LNCAP (cell line): ENCODE results near the gene PRMT5.

Experiments used
- CTCF ChIP-seq: fragments of 450-650 bp; IDR thresholded peaks from 2 replicates; pipeline ENCODE4 v1.5.1; 2017; ENCODE audit warnings: mild to moderate bottlenecking

PRMT5 gene

DNA sequence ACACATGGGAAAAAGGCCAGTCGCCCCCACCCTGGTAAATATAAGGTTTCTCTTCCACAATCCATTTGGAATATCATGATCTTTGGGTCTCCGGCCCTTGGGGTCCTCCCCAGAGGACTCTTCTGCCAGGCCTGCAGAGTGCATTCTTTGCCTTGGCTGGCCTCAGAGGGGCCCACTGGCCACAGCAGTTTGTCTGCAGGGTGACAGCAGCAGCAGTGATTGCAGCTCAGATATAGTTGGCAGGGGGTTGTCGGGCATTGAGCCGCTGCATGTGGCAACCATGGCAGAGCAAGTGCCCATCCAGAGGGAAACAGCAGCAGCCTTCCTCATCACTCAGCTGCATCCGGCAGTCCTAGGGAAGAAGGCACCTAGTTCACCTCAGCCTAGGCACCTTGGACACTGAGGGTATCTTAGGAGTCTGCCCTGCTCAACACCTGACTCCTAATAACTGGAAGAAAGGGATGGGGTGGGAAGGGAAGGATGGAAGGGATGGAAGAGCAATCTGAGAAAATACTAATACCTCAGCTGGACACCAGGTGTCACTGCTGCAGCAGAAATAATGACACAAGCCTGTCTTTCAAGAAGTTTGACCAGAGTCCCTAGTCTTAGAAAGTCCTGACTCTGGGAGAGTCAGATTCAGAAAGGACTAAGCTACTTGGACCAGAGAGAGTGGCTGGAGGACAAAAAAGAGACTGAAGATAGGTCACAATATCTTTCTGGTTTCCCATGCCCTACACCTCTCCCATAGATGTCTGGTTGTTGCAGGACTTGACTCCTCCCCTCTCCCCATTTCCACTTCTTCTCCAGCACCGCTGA, 44.2 kb upstream of the PRMT5 start:
- TF ChIP-seq CTCF = peak; percentile 74

DNA sequence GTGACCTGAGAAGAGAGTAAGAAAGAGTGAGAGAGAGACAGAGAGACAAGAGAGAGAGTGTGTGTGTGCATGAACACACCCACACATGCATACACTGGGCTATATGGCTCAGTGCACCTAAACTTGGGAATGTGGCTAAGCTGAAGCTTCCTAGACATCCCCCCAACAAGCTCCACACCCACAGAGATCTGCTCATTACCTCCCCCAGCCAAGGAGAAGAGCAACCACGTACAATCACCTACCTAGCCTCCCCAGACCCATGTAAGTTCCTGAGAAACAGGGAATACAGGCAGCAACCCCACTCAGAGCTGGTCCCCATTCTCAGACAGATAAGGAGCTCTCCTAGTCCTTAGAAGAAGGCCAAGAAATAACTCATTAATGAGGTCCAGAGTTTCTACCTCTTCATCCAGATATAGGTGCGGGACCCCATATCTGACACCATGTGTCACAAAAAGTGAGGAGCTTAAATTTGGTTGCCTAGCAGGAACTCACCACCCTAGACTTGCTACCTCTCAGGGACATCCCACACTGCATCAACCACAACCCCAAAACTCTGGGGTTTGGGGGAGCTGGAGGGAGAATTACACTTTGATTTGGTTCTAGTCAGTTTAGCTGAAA, 43.2 kb upstream of the PRMT5 start:
- TF ChIP-seq CTCF = no peak

GRCh38 chr14:22971152-22971551, 42.0 kb upstream of the PRMT5 start:
- no peak for TF ChIP-seq CTCF

- TF ChIP-seq CTCF = no peak
Observed at GRCh38 chr14:22966783-22967269, 37.6 kb upstream of the PRMT5 start.

DNA sequence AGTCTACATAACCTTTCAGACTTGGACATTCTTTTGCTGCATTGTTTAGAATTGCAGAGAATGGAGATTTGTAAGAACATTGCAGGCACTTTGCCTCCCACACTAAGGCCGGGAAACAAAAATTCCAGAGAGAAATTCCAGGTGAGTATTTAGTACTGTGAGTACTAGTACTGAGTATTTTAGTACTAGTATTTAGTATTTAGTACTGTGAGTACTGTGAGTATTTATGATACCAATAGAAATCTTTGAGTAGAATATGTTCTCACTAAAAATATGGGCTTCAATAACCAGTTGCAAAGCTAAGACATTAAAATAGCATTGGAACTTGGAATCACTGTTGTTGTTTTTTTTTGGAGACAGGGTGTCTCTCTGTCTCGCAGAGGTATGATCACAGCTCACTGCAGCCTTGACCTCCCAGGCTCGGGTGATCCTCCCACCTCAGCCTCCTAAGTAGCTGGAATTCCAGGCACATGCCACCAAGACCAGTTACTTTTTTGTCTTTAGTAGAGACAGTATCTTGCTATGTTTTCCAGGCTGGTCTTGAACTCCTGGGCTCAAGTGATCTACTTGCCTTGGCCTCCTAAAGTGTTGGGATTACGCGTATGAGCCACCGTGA, 33.0 kb upstream of the PRMT5 start:
- TF ChIP-seq CTCF = no peak

DNA sequence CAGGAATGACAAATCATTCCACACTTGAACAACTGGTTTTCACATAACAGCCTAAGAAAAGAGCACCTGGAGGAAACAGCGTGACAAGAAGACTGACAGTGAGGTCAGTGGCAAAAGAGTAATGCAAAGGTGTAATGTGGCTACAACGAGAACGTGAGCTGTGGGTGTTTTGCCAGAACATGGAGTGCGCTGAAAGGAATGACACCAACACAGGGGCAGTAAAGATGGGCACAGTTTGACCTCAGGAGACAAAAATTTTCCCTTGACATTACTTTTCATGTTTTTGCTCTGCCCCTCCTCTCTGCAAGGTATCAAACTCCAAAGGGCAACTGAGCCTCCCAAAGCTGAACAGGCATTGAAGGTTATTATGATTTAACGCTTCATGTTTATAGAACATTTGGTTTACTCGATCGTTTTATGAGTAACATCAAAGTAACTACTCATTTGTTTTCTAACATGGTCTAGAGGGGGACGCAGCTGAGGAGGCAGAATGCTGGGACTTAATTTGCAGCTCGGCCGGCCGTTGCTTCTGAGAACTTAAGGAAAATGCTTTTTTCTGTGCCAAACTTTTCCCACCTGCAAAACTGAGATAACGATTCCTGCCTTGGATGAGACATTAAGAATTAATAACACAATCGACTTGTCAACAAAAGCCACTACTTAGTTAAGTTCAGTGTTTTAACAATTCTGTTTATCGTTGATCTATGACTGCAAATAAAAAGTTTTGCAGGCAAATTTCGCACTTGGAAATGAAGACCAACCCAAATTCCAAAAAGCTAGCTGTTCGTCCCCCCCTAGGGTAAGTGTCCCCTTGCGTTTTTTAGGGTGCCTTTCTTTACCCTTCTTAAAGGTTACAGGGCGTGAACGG, 26.8 kb upstream of the PRMT5 start:
- TF ChIP-seq CTCF = no peak

- no peak for TF ChIP-seq CTCF
Observed at GRCh38 chr14:22952418-22952817, 23.2 kb upstream of the PRMT5 start.
